ENCODE results near the gene CHMP5.
"Not testable (repeated sequence)": the region's sequence is repeated elsewhere in the genome, so short reads cannot be mapped to it uniquely, and the experiment has no call there.

The CHMP5 gene

GRCh38 chr9:33277484-33277883 is 12.6 kb downstream of the CHMP5 start:
- no peak for DNase-seq (ENCODE audit: low read depth)

- DNase-seq (ENCODE audit: low read depth), result no peak
Observed at GRCh38 chr9:33285502-33285901, 20.7 kb downstream of the CHMP5 start.

- DNase-seq (ENCODE audit: low read depth), result peak; percentile 82
Observed at GRCh38 chr9:33287087-33287490, 22.2 kb downstream of the CHMP5 start.

- no peak for DNase-seq (ENCODE audit: low read depth)
Observed at GRCh38 chr9:33288235-33288634, 23.4 kb downstream of the CHMP5 start.

GRCh38 chr9:33288828-33289483 is 24.1 kb downstream of the CHMP5 start:
- no peak for DNase-seq (ENCODE audit: low read depth)

- peak; percentile 20 for DNase-seq (ENCODE audit: low read depth)
Observed at GRCh38 chr9:33289496-33289895, 24.6 kb downstream of the CHMP5 start.

GRCh38 chr9:33289936-33290246 is 25.0 kb downstream of the CHMP5 start:
- no peak for DNase-seq (ENCODE audit: low read depth)

- peak; percentile 99 for DNase-seq (ENCODE audit: low read depth)
Observed at GRCh38 chr9:33290247-33291030, 25.6 kb downstream of the CHMP5 start, which contains the start of gene NFX1. Gene NFX1, plus strand, starts transcription at chr9:33290516. Its CDS starts 57 bp downstream, at chr9:33290573.

GRCh38 chr9:33291031-33291397 is 26.2 kb downstream of the CHMP5 start:
- no peak for DNase-seq (ENCODE audit: low read depth)

- no peak for DNase-seq (ENCODE audit: low read depth)
Observed at GRCh38 chr9:33291901-33292300, 27.1 kb downstream of the CHMP5 start.

- no peak for DNase-seq (ENCODE audit: low read depth)
Observed at GRCh38 chr9:33293782-33294181, 28.9 kb downstream of the CHMP5 start.

GRCh38 chr9:33294670-33295432 is 30.0 kb downstream of the CHMP5 start:
- DNase-seq (ENCODE audit: low read depth), result no peak

GRCh38 chr9:33295571-33295970 is 30.7 kb downstream of the CHMP5 start:
- DNase-seq (ENCODE audit: low read depth), result no peak

- no peak for DNase-seq (ENCODE audit: low read depth)
Observed at GRCh38 chr9:33297432-33297831, 32.6 kb downstream of the CHMP5 start.

- no peak for DNase-seq (ENCODE audit: low read depth)
Observed at GRCh38 chr9:33300546-33300945, 35.7 kb downstream of the CHMP5 start.

- no peak for DNase-seq (ENCODE audit: low read depth)
Observed at GRCh38 chr9:33304362-33304761, 39.5 kb downstream of the CHMP5 start.

GRCh38 chr9:33306037-33306436 is 41.2 kb downstream of the CHMP5 start:
- no peak for DNase-seq (ENCODE audit: low read depth)

GRCh38 chr9:33307067-33307466 is 42.2 kb downstream of the CHMP5 start:
- DNase-seq (ENCODE audit: low read depth), result no peak

- no peak for DNase-seq (ENCODE audit: low read depth)
Observed at GRCh38 chr9:33309903-33310302, 45.1 kb downstream of the CHMP5 start.

- no peak for DNase-seq (ENCODE audit: low read depth)
Observed at GRCh38 chr9:33310748-33311147, 45.9 kb downstream of the CHMP5 start.

- peak; percentile 46 for DNase-seq (ENCODE audit: low read depth)
Observed at GRCh38 chr9:33311953-33312352, 47.1 kb downstream of the CHMP5 start.

GRCh38 chr9:33315371-33315770 is 50.5 kb downstream of the CHMP5 start:
- DNase-seq (ENCODE audit: low read depth), result no peak

- not testable (repeated sequence) for DNase-seq (ENCODE audit: low read depth)
Observed at GRCh38 chr9:33317136-33317535, 52.3 kb downstream of the CHMP5 start.
